Right lobe of liver (tissue), 4 donors: ENCODE measurements around the gene ELMOD3.

ENCODE experiments used
- POLR2A ChIP-seq: fragments of 450-650 bp; IDR thresholded peaks from one replicate; pipeline ENCODE4 v1.6.1; 2017; ENCODE audit warnings: antibody characterized with exemption, mild to moderate bottlenecking
- TF ChIP-seq, protein P1 (sequence below), 4 donors: fragments of 200-600 bp in 3 of 4; fragments of 450-650 bp in 1 of 4; IDR thresholded peaks; one replicate each; pipeline versions ENCODE4 v1.5.1 to v1.8.0; 2016 to 2022; ENCODE audit warnings: antibody characterized with exemption in 4 of 4, mild to moderate bottlenecking in 2 of 4
- donor health status: DM: no; HTN: no; CAD: no.
- donor health status: DM: no; HTN: no; CAD: no.
- donor health status: DM: no; HTN: yes; CAD: no.

DNA sequence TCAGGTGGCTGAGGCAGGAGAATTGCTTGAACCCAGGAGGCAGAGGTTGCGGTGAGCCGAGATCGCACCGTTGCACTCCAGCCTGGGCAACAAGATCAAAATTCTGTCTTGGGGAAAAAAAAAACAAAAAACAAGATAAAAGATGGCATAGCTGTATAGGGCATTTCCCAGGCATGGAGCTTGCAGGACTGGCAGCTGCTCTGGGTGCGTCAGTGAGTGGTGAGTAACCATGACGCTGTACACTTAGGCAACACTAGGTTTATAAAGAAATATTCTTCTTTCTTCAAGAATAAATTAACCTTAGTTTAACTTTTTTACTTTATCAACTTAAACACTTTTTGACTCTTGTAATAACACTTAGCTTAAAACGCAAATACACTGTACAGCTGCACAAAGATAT is 42.2 kb upstream of the ELMOD3 start:
- no peak for TF ChIP-seq POLR2A
- TF ChIP-seq, protein P1, sequence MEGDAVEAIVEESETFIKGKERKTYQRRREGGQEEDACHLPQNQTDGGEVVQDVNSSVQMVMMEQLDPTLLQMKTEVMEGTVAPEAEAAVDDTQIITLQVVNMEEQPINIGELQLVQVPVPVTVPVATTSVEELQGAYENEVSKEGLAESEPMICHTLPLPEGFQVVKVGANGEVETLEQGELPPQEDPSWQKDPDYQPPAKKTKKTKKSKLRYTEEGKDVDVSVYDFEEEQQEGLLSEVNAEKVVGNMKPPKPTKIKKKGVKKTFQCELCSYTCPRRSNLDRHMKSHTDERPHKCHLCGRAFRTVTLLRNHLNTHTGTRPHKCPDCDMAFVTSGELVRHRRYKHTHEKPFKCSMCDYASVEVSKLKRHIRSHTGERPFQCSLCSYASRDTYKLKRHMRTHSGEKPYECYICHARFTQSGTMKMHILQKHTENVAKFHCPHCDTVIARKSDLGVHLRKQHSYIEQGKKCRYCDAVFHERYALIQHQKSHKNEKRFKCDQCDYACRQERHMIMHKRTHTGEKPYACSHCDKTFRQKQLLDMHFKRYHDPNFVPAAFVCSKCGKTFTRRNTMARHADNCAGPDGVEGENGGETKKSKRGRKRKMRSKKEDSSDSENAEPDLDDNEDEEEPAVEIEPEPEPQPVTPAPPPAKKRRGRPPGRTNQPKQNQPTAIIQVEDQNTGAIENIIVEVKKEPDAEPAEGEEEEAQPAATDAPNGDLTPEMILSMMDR (IDR thresholded peaks at IDR 0.05), result no peak
